Chondrocyte (in vitro differentiated cells): ENCODE data around the gene APBB2. TPM values are rescaled to one million over a fixed set of nuclear protein-coding genes. Genes with fewer than 3 reads are reported as not detected.

Experiments used
- DNase-seq: peaks from one replicate; pipeline ENCODE4 v3.0.0; 2021; ENCODE audit warnings: mixed read lengths, low spot score
- H3K27ac Mint-ChIP-seq: one replicate; pipeline ENCODE4 v1.8.0; 2021; ENCODE audit warnings: mild to moderate bottlenecking, moderate library complexity, mixed read lengths; ENCODE audit not compliant: unreplicated experiment
- H3K27me3 Mint-ChIP-seq: 2 replicates; pipeline ENCODE4 v1.8.0; 2021; ENCODE audit warnings: low read depth, mixed read lengths
- H3K36me3 Mint-ChIP-seq: 2 replicates; pipeline ENCODE4 v1.8.0; 2021; ENCODE audit warnings: low read depth, mixed read lengths
- H3K4me1 Mint-ChIP-seq: 2 replicates; pipeline ENCODE4 v1.8.0; 2021; ENCODE audit warnings: low read depth, mild to moderate bottlenecking, mixed read lengths
- H3K4me3 Mint-ChIP-seq: one replicate; pipeline ENCODE4 v1.8.0; 2021; ENCODE audit warnings: mild to moderate bottlenecking, moderate library complexity, mixed read lengths; ENCODE audit not compliant: unreplicated experiment
- H3K9me3 Mint-ChIP-seq: 2 replicates; pipeline ENCODE4 v1.8.0; 2021; ENCODE audit warnings: low read depth, mixed read lengths
- total RNA-seq: library from RNA; stranded (reverse); gene quantifications from 3 replicates; pipeline ENCODE4 v1.2.1, GENCODE V29; 2021
- TF ChIP-seq, protein P1 (sequence below): fragments of 200-600 bp; sonication (generic); IDR thresholded peaks from 2 replicates; pipeline ENCODE4 v1.5.0; 2021; ENCODE audit warnings: antibody characterized with exemption, mild to moderate bottlenecking, moderate library complexity

Gene APBB2
- total RNA-seq, 1 donor from 2014 or later, result 119 TPM

GRCh38 chr4:41177016-41177415, 37.3 kb downstream of the APBB2 start:
- Mint-ChIP-seq H3K9me3 (no peaks in the 10 kb centered on the region), H3K36me3 (no peaks in the 10 kb centered on the region), H3K27ac (peak overlapping the region; percentile 88), H3K4me3 (no peak overlapping the region), H3K27me3 (no peaks in the 10 kb centered on the region), H3K4me1 (peaks cover 84% of the 10 kb centered on the region)
- TF ChIP-seq, protein P1, sequence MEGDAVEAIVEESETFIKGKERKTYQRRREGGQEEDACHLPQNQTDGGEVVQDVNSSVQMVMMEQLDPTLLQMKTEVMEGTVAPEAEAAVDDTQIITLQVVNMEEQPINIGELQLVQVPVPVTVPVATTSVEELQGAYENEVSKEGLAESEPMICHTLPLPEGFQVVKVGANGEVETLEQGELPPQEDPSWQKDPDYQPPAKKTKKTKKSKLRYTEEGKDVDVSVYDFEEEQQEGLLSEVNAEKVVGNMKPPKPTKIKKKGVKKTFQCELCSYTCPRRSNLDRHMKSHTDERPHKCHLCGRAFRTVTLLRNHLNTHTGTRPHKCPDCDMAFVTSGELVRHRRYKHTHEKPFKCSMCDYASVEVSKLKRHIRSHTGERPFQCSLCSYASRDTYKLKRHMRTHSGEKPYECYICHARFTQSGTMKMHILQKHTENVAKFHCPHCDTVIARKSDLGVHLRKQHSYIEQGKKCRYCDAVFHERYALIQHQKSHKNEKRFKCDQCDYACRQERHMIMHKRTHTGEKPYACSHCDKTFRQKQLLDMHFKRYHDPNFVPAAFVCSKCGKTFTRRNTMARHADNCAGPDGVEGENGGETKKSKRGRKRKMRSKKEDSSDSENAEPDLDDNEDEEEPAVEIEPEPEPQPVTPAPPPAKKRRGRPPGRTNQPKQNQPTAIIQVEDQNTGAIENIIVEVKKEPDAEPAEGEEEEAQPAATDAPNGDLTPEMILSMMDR, result peak; percentile 65
- DNase-seq, result no peak

DNA sequence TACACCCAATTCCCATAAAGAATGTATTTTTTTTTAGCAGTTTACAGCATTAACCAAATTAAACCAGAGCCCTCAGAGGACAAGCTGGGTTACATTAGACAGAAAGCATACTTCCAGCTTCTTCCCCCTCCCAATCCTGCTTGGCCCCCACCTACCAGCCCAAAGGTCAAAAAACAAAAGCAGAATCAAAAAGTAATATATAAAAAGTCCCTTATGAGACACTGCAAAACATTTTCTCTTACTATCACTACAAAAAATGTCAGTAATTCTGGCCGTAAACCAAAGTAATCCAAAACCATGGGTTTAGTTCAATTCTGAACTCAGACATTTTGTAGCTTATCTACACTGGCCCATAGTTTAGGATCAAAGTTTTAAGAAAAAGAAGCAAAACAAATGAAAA, 38.0 kb downstream of the APBB2 start:
- Mint-ChIP-seq H3K4me1 (peaks cover 81% of the 10 kb centered on the region), H3K9me3 (no peaks in the 10 kb centered on the region), H3K4me3 (peak overlapping the region; percentile 37), H3K27me3 (no peaks in the 10 kb centered on the region), H3K27ac (peak overlapping the region; percentile 95), H3K36me3 (no peaks in the 10 kb centered on the region)
- DNase-seq, result no peak
- TF ChIP-seq, protein P1, result no peak

DNA sequence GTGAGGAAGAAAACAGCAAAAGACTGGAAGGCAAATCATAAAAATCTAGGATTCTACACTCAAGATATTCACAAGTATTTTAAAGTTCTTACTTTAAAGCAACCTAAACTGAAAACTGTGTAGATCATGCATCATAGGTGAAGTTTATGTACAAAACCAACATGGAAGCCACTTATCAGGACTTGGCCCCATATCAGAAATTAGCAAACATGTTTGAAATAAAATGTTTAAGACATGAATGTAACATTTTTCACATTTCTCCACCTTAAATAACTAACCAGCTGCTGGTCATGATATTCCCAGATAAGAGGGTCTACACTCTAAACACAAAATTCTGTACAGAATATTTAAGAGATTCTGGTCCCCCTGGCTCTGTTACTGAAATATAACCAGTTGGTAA, 38.5 kb downstream of the APBB2 start:
- H3K36me3 Mint-ChIP-seq, result no peaks in the 10 kb centered on the region
- H3K9me3 Mint-ChIP-seq, result no peaks in the 10 kb centered on the region
- H3K4me3 Mint-ChIP-seq, result peak overlapping the region; percentile 37
- TF ChIP-seq, protein P1, result no peak
- peak overlapping the region; percentile 95 for H3K27ac Mint-ChIP-seq
- H3K4me1 Mint-ChIP-seq, result peaks cover 78% of the 10 kb centered on the region
- H3K27me3 Mint-ChIP-seq, result no peaks in the 10 kb centered on the region
- no peak for DNase-seq

DNA sequence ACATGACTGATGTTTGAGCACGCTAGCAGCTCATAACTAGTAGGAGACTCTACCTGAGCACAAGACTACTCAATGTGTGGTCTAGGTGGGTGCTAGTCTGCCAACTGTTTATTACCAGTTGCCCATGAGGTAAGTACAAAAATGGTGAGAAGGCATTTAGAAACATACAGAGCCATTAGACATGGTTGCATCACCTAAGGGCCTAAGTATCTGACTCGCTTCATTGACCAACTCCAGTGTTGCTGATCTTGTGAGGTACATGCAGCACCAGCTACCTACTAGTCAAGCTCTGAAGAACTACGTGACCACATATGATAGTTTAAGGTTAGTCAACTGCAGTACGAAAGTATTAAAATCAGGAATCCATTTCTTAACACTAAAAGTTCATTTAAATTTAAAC, 39.9 kb downstream of the APBB2 start:
- H3K4me1 Mint-ChIP-seq, result peaks cover 70% of the 10 kb centered on the region
- H3K27ac Mint-ChIP-seq, result peak overlapping the region; percentile 70
- no peaks in the 10 kb centered on the region for H3K36me3 Mint-ChIP-seq
- no peaks in the 10 kb centered on the region for H3K27me3 Mint-ChIP-seq
- TF ChIP-seq, protein P1, result no peak
- H3K4me3 Mint-ChIP-seq, result no peak overlapping the region
- no peaks in the 10 kb centered on the region for H3K9me3 Mint-ChIP-seq
- DNase-seq, result no peak

DNA sequence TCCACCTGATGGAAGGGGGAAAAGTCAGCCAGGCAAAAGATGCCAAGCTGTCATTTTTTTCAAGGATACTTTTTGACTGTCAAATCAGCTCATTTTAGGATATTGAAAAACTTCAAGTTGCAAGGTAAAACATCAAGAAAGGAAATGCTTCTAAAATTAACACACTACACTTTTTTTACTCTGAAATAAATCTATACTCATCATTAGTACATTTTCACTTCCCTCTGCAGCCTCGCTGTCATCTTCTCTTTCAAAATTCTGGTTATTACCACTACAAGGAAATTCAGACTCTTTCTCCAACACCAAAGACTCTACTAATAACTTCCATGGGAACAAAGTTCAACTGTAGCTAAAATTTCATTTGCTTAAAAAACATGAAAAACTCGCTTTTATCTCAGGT, 41.6 kb downstream of the APBB2 start:
- no peaks in the 10 kb centered on the region for H3K36me3 Mint-ChIP-seq
- H3K9me3 Mint-ChIP-seq, result no peaks in the 10 kb centered on the region
- TF ChIP-seq, protein P1, result no peak
- H3K27ac Mint-ChIP-seq, result no peak overlapping the region
- no peak for DNase-seq
- no peaks in the 10 kb centered on the region for H3K27me3 Mint-ChIP-seq
- H3K4me3 Mint-ChIP-seq, result no peak overlapping the region
- peaks cover 61% of the 10 kb centered on the region for H3K4me1 Mint-ChIP-seq
